ENCODE results near the gene ZBTB22. TPM values are rescaled to one million over a fixed set of nuclear protein-coding genes. Genes with fewer than 3 reads are reported as not detected.

ZBTB22 gene
- total RNA-seq, 4 donors from 2014 or later, result 8.5 to 17.5 (median 14.8) TPM

- DNase-seq, result no peak
- Histone ChIP-seq H3K27ac (peak overlapping the region; percentile 92 to 98 (median 96)), H3K4me1 (peaks cover 13 to 66% (median 45%) of the 10 kb centered on the region in 3 donors), H3K4me3 (peak overlapping the region; percentile 75 to 91 (median 80)), H3K36me3 (peaks cover 11 to 67% (median 43%) of the 10 kb centered on the region in 3 donors), H3K27me3 (no peaks in the 10 kb centered on the region), H3K9me3 (no peaks in the 10 kb centered on the region)
- intact Hi-C loops (cut with DNase I), result no loop called here
- TF ChIP-seq, protein P1, sequence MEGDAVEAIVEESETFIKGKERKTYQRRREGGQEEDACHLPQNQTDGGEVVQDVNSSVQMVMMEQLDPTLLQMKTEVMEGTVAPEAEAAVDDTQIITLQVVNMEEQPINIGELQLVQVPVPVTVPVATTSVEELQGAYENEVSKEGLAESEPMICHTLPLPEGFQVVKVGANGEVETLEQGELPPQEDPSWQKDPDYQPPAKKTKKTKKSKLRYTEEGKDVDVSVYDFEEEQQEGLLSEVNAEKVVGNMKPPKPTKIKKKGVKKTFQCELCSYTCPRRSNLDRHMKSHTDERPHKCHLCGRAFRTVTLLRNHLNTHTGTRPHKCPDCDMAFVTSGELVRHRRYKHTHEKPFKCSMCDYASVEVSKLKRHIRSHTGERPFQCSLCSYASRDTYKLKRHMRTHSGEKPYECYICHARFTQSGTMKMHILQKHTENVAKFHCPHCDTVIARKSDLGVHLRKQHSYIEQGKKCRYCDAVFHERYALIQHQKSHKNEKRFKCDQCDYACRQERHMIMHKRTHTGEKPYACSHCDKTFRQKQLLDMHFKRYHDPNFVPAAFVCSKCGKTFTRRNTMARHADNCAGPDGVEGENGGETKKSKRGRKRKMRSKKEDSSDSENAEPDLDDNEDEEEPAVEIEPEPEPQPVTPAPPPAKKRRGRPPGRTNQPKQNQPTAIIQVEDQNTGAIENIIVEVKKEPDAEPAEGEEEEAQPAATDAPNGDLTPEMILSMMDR (IDR thresholded peaks at IDR 0.05), result peak in 1 of 6 experiments; percentile 15
- no peak for TF ChIP-seq POLR2A (IDR thresholded peaks at IDR 0.05)
- WGBS, 2 donors, result 0 to 2% methylated on average over 4 to 7 of the region's 7 CpGs
Measured at GRCh38 chr6:33271117-33271467, 46.5 kb downstream of the ZBTB22 start.

Other genes with a start within 250 kb of the ZBTB22 start
- 100 to 1,000 TPM in 1 of 4 donors, 10 to 100 TPM in 1, 1 to 10 TPM in 2; 6.2 to 114 (median 48.2) TPM for gene HLA-DPA1, start 244.1 kb downstream of the ZBTB22 start, total RNA-seq
- gene HLA-DPB1, start 241.8 kb downstream of the ZBTB22 start, total RNA-seq, result 10 to 100 TPM in 2 of 4 donors, 1 to 10 TPM in 2; 3.2 to 96.9 (median 45.3) TPM
- gene COL11A2, start 125.3 kb downstream of the ZBTB22 start, total RNA-seq, result under 1 TPM; 0.23 to 0.61 (median 0.41) TPM
- 10 to 100 TPM; 13.9 to 26.7 (median 16.7) TPM for gene RXRB, start 117.1 kb downstream of the ZBTB22 start, total RNA-seq
- 10 to 100 TPM; 43.1 to 72.4 (median 62.4) TPM for gene SLC39A7, start 116.9 kb downstream of the ZBTB22 start, total RNA-seq
- gene HSD17B8, start 113.1 kb downstream of the ZBTB22 start, total RNA-seq, result 10 to 100 TPM; 15.1 to 42.5 (median 26.3) TPM
- gene RING1, start 109.2 kb downstream of the ZBTB22 start, total RNA-seq, result 10 to 100 TPM; 10.9 to 20.6 (median 13.9) TPM
- 10 to 100 TPM; 34.1 to 45.5 (median 39.8) TPM for gene VPS52, start 45.9 kb downstream of the ZBTB22 start, total RNA-seq
- 1,000 to 10,000 TPM; 1,955 to 5,522 (median 4,042) TPM for gene RPS18, start 45.7 kb downstream of the ZBTB22 start, total RNA-seq
- 10 to 100 TPM in 3 of 4 donors, 1 to 10 TPM in 1; 9.4 to 31.1 (median 15.0) TPM for gene B3GALT4, start 40.6 kb downstream of the ZBTB22 start, total RNA-seq
- 10 to 100 TPM; 30.0 to 62.3 (median 55.6) TPM for gene WDR46, start 28.5 kb downstream of the ZBTB22 start, total RNA-seq
- 10 to 100 TPM; 28.6 to 71.0 (median 43.5) TPM for gene PFDN6, start 28.1 kb downstream of the ZBTB22 start, total RNA-seq
- 10 to 100 TPM; 54.9 to 78.7 (median 63.2) TPM for gene RGL2, start 18.8 kb downstream of the ZBTB22 start, total RNA-seq
- gene TAPBP, start 3.7 kb downstream of the ZBTB22 start, total RNA-seq, result 100 to 1,000 TPM in 1 of 4 donors, 10 to 100 TPM in 3; 68.1 to 101 (median 77.0) TPM
- 10 to 100 TPM; 25.1 to 41.6 (median 36.3) TPM for gene DAXX, start 5.2 kb upstream of the ZBTB22 start, total RNA-seq
- 10 to 100 TPM in 2 of 4 donors, 1 to 10 TPM in 2; 9.6 to 38.9 (median 11.2) TPM for gene KIFC1, start 74.1 kb upstream of the ZBTB22 start, total RNA-seq
- gene PHF1, start 93.3 kb upstream of the ZBTB22 start, total RNA-seq, result 10 to 100 TPM in 3 of 4 donors, 1 to 10 TPM in 1; 8.1 to 48.6 (median 17.3) TPM
- 10 to 100 TPM; 46.0 to 93.1 (median 69.4) TPM for gene CUTA, start 100.4 kb upstream of the ZBTB22 start, total RNA-seq
- gene SYNGAP1, start 102.3 kb upstream of the ZBTB22 start, total RNA-seq, result 1 to 10 TPM; 3.3 to 8.6 (median 4.1) TPM
- 1 to 10 TPM; 2.8 to 4.8 (median 3.3) TPM for gene ZBTB9, start 136.8 kb upstream of the ZBTB22 start, total RNA-seq

Data from esophagus squamous epithelium (tissue), 5 donors.